SW 1271 (cell line): ENCODE results near the gene TEN1.
A peak's percentile ranks its signal among the peaks of the same experiment; 100 is the strongest.

Source experiments
- DNase-seq, 2 experiments: peaks; one replicate each; lab custom pipeline; 2025; lab: John Stamatoyannopoulos, UW

TEN1 gene

DNA sequence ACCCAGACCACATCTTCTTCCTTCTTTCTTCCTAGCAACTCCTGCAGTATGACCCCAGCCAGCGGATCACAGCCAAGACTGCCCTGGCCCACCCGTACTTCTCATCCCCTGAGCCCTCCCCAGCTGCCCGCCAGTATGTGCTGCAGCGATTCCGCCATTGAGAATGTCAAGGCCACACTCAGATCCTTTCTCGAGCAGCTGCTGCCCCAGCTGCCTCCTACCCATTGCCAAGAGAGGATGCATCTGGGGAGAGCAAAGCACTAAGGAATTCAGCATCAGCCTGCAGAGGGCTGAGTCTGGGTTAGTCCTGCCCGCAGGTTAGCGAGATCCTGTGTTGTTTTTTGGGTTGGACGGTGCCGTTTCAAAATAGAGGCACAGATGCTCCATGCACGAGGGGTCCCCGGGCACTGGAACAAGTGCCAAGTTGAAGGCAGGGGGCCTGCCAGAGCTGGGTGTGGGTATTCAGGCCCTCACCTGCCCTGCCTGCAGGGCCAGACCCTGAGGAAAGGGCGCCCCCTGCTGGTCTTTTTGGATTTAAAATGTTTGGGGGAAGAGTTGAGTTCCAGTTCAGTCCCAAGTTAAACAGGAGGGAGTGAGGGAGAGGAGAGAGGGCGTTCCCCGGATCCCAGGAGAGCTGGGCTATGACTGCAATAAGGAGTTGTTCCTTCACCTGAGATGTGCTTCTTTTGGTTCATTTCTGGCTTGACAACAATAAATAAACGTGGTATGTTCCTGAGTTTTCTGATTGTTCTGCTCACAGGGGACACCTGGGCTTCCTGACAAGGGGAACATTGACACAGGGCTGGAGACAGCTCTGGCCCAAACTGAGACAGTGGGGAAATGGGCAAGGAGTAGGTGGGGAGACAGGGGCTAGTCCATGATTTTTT is 26.5 kb downstream of the TEN1 start:
- peak; percentile 19 to 37 for DNase-seq

DNA sequence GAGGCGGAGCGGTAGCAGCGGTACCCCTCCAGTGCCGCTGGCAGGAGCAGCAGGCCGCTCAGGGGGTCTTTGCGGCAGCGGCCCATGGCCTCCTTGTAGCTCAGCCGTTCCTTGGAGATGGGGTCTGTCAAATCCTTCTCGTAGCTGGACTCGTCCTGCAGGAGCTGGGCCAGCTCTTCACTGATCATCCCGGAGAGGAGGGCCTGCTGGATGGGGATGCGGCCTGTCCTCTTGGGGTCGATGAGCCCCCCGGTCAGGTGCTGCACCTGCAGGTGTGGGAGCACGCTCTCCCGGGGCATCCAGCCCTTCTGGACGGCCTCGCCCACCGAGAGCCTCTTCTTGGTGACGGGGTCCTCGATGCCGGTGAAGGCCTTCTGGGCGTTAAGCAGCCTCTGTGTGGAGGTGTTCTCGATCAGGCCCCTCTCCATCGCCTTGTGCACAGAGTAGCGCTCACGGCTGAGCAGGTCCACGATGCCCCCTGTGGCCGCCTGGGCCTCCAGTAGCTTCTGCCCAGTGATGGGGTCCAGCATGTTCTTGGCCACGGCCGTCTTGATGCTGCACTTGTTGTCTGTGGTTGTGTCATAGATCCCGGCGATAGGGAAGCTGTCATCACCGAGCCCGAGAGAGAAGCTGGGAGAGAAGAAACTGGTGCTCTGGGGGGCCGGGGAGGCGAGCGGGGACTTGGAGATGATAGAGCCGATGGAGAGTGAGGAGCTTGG is 28.2 kb downstream of the TEN1 start:
- no peak for DNase-seq

DNA sequence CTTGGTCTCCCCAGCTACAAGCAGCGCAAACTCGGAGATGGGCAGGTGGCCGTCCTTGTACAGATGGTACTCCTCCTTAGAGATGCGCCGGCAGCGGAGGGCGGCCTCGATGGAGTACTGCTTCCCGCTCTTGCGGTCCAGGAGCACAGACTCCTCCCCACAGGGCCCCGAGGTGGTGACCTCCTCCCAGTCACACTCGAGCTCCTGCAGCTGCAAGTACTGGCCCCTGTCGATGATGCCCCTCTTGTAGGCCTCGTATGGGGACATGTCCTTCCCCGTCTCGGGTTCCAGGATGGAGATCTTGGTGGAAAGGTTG is 28.8 kb downstream of the TEN1 start:
- DNase-seq, result no peak

DNA sequence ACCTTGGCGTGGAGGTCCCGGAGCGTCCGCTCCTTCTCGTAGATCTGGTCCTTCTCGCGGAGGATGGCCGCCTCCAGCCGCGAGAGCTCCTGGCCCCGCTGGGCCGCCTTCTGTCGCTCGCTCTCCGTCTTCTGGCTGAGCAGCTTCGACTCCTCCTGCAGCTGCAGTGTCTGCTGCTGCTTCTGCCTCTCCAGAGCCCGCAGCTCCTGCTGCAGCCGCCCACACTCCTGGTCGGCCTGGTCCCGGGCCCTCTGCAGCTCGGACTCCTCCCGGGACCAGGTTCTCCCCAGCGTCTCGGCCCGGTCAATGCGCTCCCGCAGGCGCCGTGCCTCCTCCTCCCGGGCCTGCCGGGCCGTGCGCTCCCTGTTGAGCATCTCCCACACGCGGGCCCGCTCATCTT is 29.2 kb downstream of the TEN1 start:
- no peak for DNase-seq

DNA sequence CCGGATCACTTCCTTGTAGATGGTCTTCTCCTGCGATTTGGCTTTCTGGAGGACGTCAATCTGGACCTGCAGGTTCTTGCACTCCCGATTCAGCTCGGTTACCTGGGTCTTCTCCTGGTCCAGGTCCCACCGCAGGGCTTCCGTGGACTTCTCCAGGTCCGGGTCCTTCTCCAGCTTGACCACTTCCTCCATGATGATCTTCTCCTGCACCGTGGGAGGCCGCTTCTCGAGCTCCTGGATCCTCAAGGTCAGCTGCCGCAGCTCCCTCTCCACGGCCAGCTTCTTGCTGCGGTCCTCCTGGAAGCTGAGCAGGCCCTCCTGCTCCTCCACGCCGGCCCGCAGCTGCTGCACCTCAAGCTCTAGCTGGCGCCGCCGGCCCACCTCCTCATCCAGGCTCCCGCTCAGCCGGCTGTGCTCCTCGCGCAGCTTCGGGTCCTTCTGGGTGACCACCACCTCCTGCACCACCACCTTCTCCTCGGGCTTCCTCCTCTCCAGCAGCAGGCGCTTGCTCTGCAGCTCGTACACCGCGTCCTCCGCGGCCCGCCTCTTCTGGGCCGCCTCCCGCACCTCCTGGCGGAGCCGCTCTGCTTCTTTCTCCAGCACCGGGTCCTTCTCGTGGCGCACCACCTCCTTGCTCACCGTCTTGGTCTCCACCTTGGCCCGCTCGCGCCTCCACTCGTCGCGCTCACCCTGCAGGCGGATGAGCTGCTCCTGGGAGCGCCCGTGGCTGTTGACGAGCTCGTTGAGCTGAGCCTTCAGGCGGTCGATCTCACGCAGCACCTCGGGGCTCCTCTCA is 29.8 kb downstream of the TEN1 start:
- DNase-seq, result no peak

DNA sequence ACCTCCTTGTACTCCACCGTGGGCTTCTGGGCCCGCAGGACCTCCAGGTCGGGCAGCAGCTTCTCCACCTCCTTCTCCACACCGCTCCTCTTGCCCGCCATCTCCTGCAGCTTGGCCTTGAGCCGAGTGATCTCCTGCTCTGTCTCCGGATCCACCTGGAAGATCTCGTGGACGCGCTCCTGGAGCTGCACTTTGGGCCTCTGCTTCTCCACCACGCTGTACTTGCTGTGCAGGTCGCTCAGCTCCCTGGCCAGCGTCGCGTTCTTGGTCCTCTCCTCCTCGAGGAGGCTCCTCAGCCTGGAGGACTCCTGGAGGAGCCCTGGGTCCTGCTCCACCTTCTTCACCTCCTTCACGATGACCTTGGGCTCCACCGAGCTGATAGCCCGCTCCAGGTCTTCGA is 30.4 kb downstream of the TEN1 start:
- no peak for DNase-seq

DNA sequence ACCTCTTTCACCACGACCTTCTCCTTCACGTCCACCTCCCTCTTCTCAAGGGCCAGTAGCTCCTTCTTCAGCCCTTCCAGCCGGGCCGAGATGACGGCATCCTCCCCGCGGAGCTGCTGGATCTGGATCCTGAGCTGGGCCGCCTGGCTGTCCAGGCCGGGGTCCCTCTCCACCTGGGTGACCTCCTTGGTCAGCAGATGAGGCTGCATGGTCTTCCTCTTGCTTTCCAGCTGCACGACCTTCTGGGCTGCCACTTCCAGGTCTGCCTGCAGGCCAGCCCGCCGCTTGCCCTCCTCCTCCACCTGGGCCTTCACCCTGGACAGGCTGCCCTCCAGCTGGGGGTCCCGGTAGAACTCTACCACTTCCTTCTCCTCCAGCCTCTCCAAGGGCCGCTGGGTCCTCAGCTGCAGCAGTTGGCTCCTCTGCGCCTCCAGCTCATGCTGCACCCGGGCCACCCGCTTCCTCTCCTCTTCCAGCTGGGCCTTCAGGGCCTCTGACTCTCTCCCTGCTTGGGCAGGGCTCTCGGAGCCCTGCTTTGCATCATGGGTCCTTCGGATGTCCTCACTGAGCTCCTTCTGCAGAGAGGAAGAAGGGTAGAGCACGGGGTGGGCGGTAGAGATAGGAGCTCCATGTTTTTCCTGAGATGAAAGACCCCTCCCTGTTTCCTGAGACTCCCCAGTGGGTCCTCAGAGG is 31.1 kb downstream of the TEN1 start:
- DNase-seq, result no peak

DNA sequence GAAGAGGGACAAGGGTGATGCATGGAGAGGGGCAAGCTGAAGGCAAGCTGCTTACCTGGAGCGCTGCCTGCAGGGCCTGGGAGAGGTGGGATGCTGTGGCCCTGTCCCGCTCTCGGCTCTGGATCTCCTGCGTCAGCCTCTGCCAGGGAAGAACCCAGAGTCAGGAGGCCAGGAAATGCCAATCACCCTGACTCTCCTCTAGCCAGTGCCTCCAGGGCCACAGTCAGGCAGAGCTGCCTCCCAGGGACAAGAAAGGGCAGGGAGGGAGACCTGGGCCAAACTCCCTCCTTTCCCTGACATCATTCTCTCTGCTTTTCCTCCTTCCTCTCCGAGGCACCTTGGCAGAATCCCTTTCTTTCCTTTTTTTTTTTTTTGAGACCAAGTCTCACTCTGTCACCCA is 32.9 kb downstream of the TEN1 start:
- no peak for DNase-seq

DNA sequence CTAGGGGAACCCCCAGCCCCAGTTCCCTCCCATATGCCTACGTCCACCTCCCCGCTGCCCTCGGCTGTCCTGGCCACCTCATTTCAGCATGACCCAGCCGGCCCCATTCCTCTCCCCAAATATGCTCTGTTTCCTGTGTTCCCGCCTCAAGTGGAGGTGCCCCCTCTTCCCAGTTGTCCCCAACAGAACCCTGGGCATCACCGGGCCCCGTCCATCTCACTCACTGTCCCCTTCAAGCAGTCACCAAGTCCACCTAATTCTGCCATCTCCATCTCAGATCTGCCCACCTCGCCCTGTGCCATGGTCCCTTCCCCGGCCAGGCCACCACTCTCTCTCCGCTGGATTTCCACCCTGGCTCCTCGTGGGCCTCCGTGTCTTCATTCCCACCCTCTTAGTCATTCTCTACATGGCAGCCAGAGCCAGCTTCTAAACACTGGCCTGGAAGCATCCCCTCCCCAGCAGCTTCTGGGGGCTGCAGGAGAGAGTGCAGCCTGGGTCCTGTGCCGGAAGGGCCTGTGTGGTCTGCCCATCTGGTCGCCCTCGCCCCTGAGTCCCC is 34.4 kb downstream of the TEN1 start:
- no peak for DNase-seq

DNA sequence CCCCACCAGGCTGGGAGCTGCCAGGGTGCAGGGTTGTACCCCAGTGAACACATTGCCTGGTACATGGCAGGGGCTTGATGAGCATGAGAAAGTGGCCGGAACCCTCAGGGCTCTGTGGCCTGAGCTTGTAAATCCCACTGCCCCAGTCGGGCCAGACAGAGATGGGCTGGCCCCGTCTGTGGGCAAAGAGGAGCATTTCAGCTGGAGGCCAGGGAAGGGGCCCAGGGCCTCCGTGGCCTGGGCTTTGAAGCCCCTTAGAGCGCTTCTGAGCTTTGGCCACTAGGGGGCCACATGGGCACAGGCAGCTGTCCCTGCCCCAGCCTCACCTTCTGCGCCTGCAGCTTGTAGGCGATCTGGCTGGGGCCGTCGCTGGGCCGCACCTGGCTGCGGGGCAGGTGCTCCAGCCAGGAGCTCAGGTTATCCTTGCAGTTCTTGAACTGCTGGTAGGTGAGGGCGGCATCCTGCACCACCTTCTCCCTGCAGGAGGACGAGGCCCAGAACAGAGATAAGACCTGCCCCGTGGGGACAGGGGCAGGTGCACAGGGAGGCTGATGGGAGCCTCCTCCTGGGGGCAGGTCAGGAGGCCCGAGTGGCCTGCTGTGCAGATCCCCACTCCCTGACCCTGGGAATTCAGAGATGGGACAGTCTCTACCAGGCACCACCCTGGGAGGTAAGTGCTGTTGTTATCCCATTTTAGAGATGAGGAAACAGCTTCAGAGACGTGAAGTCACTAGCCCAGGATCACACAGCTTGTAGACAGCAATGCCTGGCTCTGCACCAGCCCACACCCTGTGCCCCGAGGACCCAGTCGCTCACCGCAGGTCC is 35.3 kb downstream of the TEN1 start:
- peak in 1 of 2 experiments; percentile 33 for DNase-seq

DNA sequence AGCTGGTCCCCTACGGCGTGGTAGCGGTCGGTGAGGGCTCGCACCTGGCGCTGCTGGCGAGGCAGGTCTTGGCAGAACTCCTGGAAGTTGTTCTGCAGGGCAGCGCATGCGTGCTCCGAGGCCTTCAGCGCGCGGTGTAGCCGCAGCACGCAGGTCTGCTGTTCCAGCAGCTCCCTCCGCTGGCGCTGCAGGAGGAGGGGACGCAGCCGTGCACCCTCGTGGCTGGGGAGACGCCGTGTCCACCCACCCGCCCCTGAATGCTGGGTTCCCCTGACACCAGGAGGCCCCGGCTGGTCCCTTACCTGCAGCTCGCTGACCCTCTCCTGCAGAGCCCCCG is 35.9 kb downstream of the TEN1 start:
- DNase-seq, result no peak

DNA sequence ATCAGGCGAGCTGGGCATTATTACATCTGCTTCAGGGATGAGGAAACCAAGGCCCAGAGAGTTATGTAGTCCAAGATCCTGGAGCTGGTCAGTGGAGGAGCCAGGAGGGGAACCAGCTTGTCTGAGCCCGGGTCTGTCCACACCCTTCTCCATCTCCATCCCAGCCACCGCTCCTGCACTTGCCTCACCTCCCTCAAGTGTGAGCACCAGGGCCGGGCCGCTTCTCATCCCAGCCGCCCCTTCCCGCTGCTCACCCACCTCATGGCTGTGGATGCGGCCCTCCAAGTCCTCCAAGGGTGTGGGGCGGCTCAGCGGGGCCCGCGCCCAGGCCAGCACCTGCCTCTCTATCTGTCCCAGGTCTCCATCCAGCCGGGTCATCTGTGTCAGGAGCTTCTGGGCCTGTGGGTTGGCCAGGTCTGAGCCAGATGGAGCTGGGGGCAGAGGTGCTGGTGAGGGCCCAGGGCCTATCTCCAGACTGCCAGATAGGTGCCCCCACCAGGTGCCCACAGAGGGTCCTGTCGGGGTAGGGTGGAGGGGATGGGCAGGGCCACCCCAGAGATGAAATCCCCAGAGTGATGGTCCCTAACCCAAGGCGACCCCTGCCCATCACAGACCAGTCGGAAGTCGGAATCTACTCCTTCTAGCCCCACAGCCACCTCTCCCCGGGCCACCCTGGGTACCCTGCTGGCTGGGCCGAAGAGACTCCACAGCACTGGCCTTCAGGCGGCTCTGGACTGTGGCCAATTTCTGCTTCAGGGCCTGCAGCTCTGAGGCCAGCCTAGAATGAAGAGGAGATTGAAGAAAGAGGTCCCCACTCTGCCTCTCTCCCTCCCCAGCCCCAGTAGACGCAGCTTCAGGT is 38.7 kb downstream of the TEN1 start:
- no peak for DNase-seq

DNA sequence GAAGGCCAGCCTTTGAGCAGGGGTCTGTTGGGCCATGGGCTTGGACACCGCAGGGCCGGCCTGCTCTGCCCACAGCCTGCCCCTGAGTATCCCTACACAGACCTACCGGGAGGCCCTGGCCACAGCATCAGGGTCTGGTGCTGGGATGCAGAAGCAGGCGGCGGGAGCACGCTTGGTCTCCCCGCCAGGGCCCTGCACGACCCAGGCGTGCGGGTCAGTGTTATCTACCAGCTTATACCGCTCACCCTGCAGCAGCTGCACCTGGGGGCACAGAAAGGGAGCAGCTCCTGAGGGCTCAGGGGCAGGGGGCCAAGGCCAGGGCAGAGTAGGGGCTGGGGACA is 39.3 kb downstream of the TEN1 start:
- DNase-seq, result no peak

DNA sequence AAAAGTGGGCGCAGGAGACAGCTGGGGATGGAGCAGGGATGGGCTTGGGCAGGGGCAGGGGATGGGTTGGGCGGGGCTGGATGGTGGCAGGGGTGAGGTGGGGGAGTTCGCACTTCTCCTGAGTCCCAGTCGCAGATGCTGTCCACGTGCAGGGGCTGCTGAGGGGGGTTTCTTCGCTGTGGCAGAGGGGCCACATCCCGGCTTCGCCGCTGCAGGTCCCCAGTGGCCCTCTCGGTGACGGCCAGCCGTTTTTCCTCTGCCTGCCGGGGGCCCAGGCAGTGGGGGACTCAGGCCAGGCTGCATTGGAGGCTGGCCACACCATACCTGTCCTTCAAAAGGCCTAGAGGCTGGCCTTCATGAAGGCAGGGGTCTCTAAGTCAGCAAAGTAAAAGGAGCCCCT is 39.8 kb downstream of the TEN1 start:
- DNase-seq, result no peak

DNA sequence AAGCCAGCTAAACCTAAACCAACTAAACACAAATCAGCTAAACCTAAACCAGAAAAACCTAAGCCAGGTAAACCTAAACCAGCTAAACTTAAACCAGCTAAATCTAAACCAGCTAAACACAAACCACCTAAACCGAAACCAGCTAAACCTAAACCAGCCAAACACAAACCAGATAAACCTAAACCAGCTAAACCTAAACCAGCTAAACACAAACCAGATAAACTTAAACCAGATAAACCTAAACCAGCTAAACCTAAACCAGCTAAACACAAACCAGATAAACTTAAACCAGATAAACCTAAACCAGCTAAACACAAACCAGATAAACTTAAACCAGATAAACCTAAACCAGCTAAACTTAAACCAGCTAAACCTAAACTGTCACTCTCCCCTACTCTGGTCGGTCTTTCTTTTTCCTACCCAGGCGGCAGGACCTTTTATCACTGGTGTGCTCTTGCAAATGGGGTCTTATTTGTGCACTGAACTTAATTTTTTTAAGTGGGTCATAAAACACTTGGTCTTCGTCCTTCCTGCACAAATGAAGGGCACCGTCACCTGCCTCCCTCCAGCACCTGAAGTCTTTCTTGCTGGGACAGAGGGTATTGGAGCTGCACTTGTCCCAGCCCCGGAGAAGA is 40.9 kb downstream of the TEN1 start:
- no peak for DNase-seq

DNA sequence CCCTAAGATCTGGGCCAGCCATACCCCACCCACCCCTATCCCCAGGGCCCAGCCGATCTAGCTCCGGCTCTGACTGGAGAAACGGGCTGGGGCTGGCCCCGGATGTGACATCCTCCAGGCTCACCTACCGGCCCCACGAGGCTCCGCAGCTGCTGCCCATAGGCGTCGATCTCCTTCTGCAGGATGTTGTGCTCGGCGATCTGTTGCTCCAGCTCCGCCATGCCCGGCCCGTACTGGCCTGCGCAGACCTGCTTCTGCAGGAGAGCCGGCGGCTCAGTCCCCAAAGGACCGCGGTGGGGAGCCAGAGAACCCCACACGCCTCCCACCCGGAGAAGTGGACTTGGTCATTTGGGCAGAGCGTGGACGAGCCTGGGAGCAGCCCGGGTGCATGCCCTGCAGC is 43.2 kb downstream of the TEN1 start:
- DNase-seq, result no peak

DNA sequence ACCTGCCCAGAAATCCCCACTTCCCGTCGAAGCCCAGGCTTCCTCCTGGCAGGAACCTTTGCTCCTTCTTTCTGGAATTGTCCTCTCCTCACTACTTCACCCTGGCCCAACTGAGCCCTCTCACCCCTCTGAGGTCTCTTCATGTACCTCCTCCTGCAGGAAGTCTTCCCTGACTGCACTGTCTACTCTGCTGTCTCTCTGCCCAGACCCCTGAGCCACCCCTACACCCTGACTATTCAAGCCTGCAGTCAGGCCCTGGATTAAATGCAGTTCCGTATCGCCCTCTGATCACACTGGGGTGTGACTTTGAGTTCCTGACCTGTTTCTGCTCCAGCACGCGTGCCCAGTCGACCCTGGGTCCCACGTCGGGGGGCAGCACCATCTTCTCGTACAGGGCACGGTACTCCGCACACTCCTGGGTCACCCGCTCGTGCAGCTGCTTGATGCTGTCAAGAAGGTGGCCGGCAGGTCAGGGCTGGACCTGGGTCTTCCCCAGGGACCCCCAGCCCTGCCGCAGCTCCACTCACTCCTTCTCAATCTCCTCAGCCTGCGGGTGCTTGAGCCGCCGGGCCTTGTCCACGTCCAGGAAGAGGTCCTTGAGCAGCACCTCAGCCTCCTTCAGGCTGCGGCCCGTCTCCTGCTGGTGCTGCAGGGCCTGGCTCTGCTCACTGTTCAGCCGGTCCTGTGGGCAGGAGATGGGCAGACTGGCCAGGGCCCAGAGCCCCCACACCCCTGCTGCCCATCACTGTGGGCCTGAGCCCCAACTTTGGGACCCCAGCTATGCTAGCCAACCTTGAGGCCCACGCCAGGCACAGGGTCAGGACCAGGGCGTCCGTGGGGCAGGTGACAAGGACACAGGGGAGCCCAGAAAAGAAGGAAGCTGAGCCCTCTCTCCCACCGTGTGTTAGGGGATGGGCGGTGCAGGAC is 44.2 kb downstream of the TEN1 start:
- DNase-seq, result no peak

DNA sequence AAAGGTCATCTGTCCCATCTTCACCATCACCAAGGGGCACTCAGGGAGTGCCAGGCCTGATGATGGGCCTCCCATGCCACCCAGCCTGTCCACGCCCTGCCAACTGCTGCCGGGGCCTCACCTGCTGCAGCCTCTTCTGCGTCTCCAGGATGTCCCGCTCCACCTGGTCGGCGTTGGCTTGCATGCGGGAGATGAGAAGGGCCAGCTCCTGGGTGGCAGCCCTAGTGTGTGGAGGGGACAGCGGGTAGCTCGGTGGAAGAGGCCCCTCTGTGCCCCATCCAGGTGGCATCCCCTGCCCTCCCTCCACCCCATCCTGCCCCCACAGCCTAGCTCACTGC is 44.8 kb downstream of the TEN1 start:
- no peak for DNase-seq

DNA sequence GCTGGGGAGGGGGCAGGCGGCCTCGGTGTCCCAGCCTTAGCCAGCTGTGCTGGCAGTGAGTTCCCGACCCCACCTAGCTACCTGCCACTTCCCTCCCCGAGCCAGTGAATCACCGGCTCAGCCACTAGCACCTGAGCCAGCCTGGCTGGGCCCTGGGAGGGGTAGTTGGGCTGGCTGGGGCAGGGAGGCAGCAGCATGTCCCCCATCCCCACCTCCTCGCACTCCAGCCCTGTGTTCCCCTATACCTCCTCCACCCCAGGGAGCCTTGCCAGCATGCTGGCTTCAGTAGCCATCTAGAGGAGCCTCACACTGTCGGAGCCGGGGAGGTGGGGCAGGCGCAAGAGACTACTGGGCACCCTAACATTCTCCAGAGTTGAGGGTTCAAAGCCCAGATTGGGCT is 45.3 kb downstream of the TEN1 start:
- DNase-seq, result no peak
